HG02973 (cell line): ENCODE measurements around the gene IL36A.

Experiments used
- ATAC-seq: cut with Tn5 transposase; IDR thresholded peaks from one replicate; pipeline ENCODE4 v1.9.1; 2021; ENCODE audit warnings: moderate library complexity; ENCODE audit not compliant: unreplicated experiment

IL36A gene

GRCh38 chr2:113005030-113005509, at the start of gene IL36A:
TSS of gene IL36A (plus strand) at chr2:113005459. CDS start at chr2:113005872, 413 bp downstream.
- ATAC-seq: no peak

- ATAC-seq: no peak
Measured at GRCh38 chr2:112957511-112957910, 47.7 kb upstream of the IL36A start.

GRCh38 chr2:112958428-112959108, 46.7 kb upstream of the IL36A start:
- ATAC-seq: no peak

GRCh38 chr2:112959109-112959812, 46.0 kb upstream of the IL36A start:
- ATAC-seq: no peak

GRCh38 chr2:112960230-112960825, 44.9 kb upstream of the IL36A start:
- no peak for ATAC-seq

GRCh38 chr2:112962308-112963175, 42.7 kb upstream of the IL36A start:
- ATAC-seq: no peak

- no peak for ATAC-seq
Measured at GRCh38 chr2:112967023-112967422, 38.2 kb upstream of the IL36A start.

- no peak for ATAC-seq
Measured at GRCh38 chr2:112972423-112973086, 32.7 kb upstream of the IL36A start.

GRCh38 chr2:112973156-112973555, 32.1 kb upstream of the IL36A start:
- ATAC-seq: no peak

GRCh38 chr2:112977559-112978056, 27.7 kb upstream of the IL36A start, which contains the start of gene IL36G:
TSS of gene IL36G (plus strand) at chr2:112978006. CDS start at chr2:112978639, 633 bp downstream.
- no peak for ATAC-seq

- no peak for ATAC-seq
Measured at GRCh38 chr2:112979731-112980130, 25.5 kb upstream of the IL36A start.

GRCh38 chr2:112980537-112980936, 24.7 kb upstream of the IL36A start:
- no peak for ATAC-seq

GRCh38 chr2:112985090-112985489, 20.2 kb upstream of the IL36A start:
- ATAC-seq: no peak

GRCh38 chr2:112989611-112990010, 15.6 kb upstream of the IL36A start:
- no peak for ATAC-seq

- ATAC-seq: no peak
Measured at GRCh38 chr2:112993831-112994230, 11.4 kb upstream of the IL36A start.

- ATAC-seq: no peak
Measured at GRCh38 chr2:112994648-112995047, 10.6 kb upstream of the IL36A start.

- no peak for ATAC-seq
Measured at GRCh38 chr2:112995346-112995920, 9.8 kb upstream of the IL36A start.

- ATAC-seq: no peak
Measured at GRCh38 chr2:112996635-112997034, 8.6 kb upstream of the IL36A start.

GRCh38 chr2:112997151-112997550, 8.1 kb upstream of the IL36A start:
- no peak for ATAC-seq

- ATAC-seq: no peak
Measured at GRCh38 chr2:113000436-113000835, 4.8 kb upstream of the IL36A start.
